Esophagus squamous epithelium (tissue), 4 donors: ENCODE data around the gene ENTREP3.
"Not testable (repeated sequence)": the region's sequence is repeated elsewhere in the genome, so short reads cannot be mapped to it uniquely, and the experiment has no call there.

Source experiments
- CTCF ChIP-seq, 6 experiments: fragments of 450-650 bp in 4 of 6; fragments of 200-600 bp in 2 of 6; sonication (generic) in 2 of 6; IDR thresholded peaks; one replicate each; pipeline ENCODE4 v1.5.1; 2016 to 2019; ENCODE audit warnings: antibody characterized with exemption in 6 of 6, mild to moderate bottlenecking in 4 of 6, moderate library complexity in 4 of 6
- POLR2A ChIP-seq, 4 donors: fragments of 450-650 bp; IDR thresholded peaks; one replicate each; pipeline ENCODE4 v1.6.1; 2017; ENCODE audit warnings: antibody characterized with exemption in 4 of 4, mild to moderate bottlenecking in 4 of 4, moderate library complexity in 3 of 4

- not testable (repeated sequence) for TF ChIP-seq CTCF, POLR2A (IDR thresholded peaks at IDR 0.05)
These were observed 8.5 kb downstream of the ENTREP3 start for GRCh38 chr1:155246796-155247195.
